DOHH2 (cell line): Measurements from ENCODE around the gene KEL.

Experiments used
- H3F3A ChIP-seq: fragments of 200-600 bp; sonication (generic), shearing (Covaris generic); 2 replicates; pipeline ENCODE4 v1.6.0; 2016; ENCODE audit warnings: antibody characterized with exemption, mild to moderate bottlenecking; ENCODE audit not compliant: control insufficient read depth, insufficient read depth
- H3K27ac ChIP-seq: fragments of 200-600 bp; sonication (generic); 2 replicates; pipeline ENCODE4 v1.5.1; 2014; ENCODE audit warnings: low read depth, mild to moderate bottlenecking, low read length, moderate library complexity
- H3K27me3 ChIP-seq: fragments of 200-600 bp; sonication (generic); 2 replicates; pipeline ENCODE4 v1.6.1; 2014; ENCODE audit warnings: mild to moderate bottlenecking, low read length, mixed read lengths; ENCODE audit not compliant: control insufficient read depth
- H3K36me3 ChIP-seq: fragments of 200-600 bp; sonication (generic); 2 replicates; pipeline ENCODE4 v1.6.1; 2014; ENCODE audit warnings: mild to moderate bottlenecking, low read length, moderate library complexity, mixed read lengths; ENCODE audit not compliant: control insufficient read depth
- H3K4me1 ChIP-seq: fragments of 200-600 bp; sonication (generic); 2 replicates; pipeline ENCODE4 v1.6.1; 2014; ENCODE audit warnings: mild to moderate bottlenecking, low read length, mixed read lengths; ENCODE audit not compliant: control insufficient read depth
- H3K4me2 ChIP-seq: fragments of 200-600 bp; sonication (generic); 2 replicates; pipeline ENCODE4 v1.6.0; 2014; ENCODE audit warnings: mild to moderate bottlenecking, low read length, moderate library complexity
- H3K4me3 ChIP-seq: fragments of 200-600 bp; sonication (generic); 2 replicates; pipeline ENCODE4 v1.5.1; 2014; ENCODE audit warnings: mild to moderate bottlenecking, low read length, mixed read lengths
- H3K79me2 ChIP-seq: fragments of 200-600 bp; sonication (generic); 2 replicates; pipeline ENCODE4 v1.6.1; 2014; ENCODE audit warnings: mild to moderate bottlenecking, low read length, mixed read lengths; ENCODE audit not compliant: control insufficient read depth
- H3K9me2 ChIP-seq: fragments of 200-600 bp; sonication (generic); replicated peaks from 2 replicates; pipeline ENCODE4 v1.6.1; 2014; ENCODE audit warnings: mild to moderate bottlenecking, low read length, mixed read lengths; ENCODE audit not compliant: control insufficient read depth
- H3K9me3 ChIP-seq: fragments of 200-600 bp; sonication (generic); 2 replicates; pipeline ENCODE4 v1.6.1; 2014; ENCODE audit warnings: antibody characterized with exemption, low read length, mixed read lengths; ENCODE audit not compliant: control insufficient read depth, insufficient read depth
- H4K20me1 ChIP-seq: fragments of 200-600 bp; sonication (generic); 2 replicates; pipeline ENCODE4 v1.6.0; 2014; ENCODE audit warnings: low read depth, mild to moderate bottlenecking, antibody characterized with exemption, low read length, moderate library complexity; ENCODE audit not compliant: control insufficient read depth, insufficient read depth
- CTCF ChIP-seq: fragments of 200-600 bp; sonication (generic); IDR thresholded peaks from one replicate; pipeline ENCODE4 v1.5.1; 2014; ENCODE audit warnings: antibody characterized with exemption, mild to moderate bottlenecking, low read depth, low read length; ENCODE audit not compliant: poor library complexity, severe bottlenecking
- EZH2phosphoT487 ChIP-seq: fragments of 200-600 bp; sonication (generic); IDR thresholded peaks from 2 replicates; pipeline ENCODE4 v1.6.1; 2017; ENCODE audit warnings: borderline replicate concordance, mild to moderate bottlenecking, antibody characterized with exemption, low read length, moderate library complexity, mixed read lengths

Gene KEL

GRCh38 chr7:142897691-142898090 lies 64.5 kb downstream of the KEL start:
- H3K9me2 ChIP-seq = no peaks in the 10 kb centered on the region
- peaks cover 46% of the 10 kb centered on the region for H3K27me3 ChIP-seq
- H3K4me1 ChIP-seq = no peaks in the 10 kb centered on the region
- no peaks in the 10 kb centered on the region for H3K9me3 ChIP-seq
- no peaks in the 10 kb centered on the region for H4K20me1 ChIP-seq
- no peaks in the 10 kb centered on the region for H3K36me3 ChIP-seq
- no peaks in the 10 kb centered on the region for H3K79me2 ChIP-seq
- TF ChIP-seq CTCF = no peak
- TF ChIP-seq EZH2phosphoT487 = no peak
- H3K4me2 ChIP-seq = no peak overlapping the region
- no peaks in the 10 kb centered on the region for H3F3A ChIP-seq
- no peak overlapping the region for H3K27ac ChIP-seq
- H3K4me3 ChIP-seq = no peak overlapping the region

- Histone ChIP-seq H3K9me2 (no peaks in the 10 kb centered on the region), H3K79me2 (no peaks in the 10 kb centered on the region), H4K20me1 (no peaks in the 10 kb centered on the region), H3K27ac (no peak overlapping the region), H3K4me3 (no peak overlapping the region), H3K4me1 (no peaks in the 10 kb centered on the region), H3F3A (no peaks in the 10 kb centered on the region), H3K4me2 (no peak overlapping the region), H3K9me3 (no peaks in the 10 kb centered on the region), H3K36me3 (no peaks in the 10 kb centered on the region), H3K27me3 (peaks cover 48% of the 10 kb centered on the region)
- TF ChIP-seq EZH2phosphoT487 (no peak), CTCF (no peak)
These were observed 65.3 kb downstream of the KEL start for GRCh38 chr7:142896741-142897379.

- no peak overlapping the region for H3K4me3 ChIP-seq
- TF ChIP-seq CTCF (no peak), EZH2phosphoT487 (no peak)
- H3K27me3 ChIP-seq = peaks cover 49% of the 10 kb centered on the region
- no peaks in the 10 kb centered on the region for H3K9me3 ChIP-seq
- no peaks in the 10 kb centered on the region for H3K36me3 ChIP-seq
- H3K79me2 ChIP-seq = no peaks in the 10 kb centered on the region
- no peaks in the 10 kb centered on the region for H3F3A ChIP-seq
- no peaks in the 10 kb centered on the region for H3K4me1 ChIP-seq
- H3K27ac ChIP-seq = no peak overlapping the region
- H3K9me2 ChIP-seq = no peaks in the 10 kb centered on the region
- no peaks in the 10 kb centered on the region for H4K20me1 ChIP-seq
- no peak overlapping the region for H3K4me2 ChIP-seq
These were observed 66.0 kb downstream of the KEL start for GRCh38 chr7:142896151-142896550.
